Retinal pigment epithelial cell (primary cell): Measurements from ENCODE around the gene PAPOLB.

ENCODE experiments used
- DNase-seq: peaks from one replicate; pipeline ENCODE4 v3.0.0-alpha.2; 2010; ENCODE audit warnings: low read depth
- H3K4me3 ChIP-seq: 2 replicates; pipeline ENCODE4 v1.5.1; 2011; ENCODE audit warnings: mild to moderate bottlenecking, low read length, control low read depth, moderate library complexity
- CTCF ChIP-seq: conservative IDR thresholded peaks from 2 replicates; pipeline ENCODE4 v1.5.1; 2011; ENCODE audit warnings: low read depth, low read length, control low read depth, inconsistent platforms

Gene PAPOLB

GRCh38 chr7:4808565-4808964, 53.3 kb downstream of the PAPOLB start:
- no peak overlapping the region for H3K4me3 ChIP-seq
- TF ChIP-seq CTCF = no peak
- no peak for DNase-seq

GRCh38 chr7:4808026-4808425, 53.8 kb downstream of the PAPOLB start:
- H3K4me3 ChIP-seq = no peak overlapping the region
- DNase-seq = no peak
- TF ChIP-seq CTCF = no peak
